HG03108 (cell line): ENCODE results near the gene UBL7.

ENCODE experiments used
- ATAC-seq: cut with Tn5 transposase; IDR thresholded peaks from one replicate; pipeline ENCODE4 v1.9.1; 2021; ENCODE audit warnings: moderate library complexity; ENCODE audit not compliant: unreplicated experiment

UBL7 gene

DNA sequence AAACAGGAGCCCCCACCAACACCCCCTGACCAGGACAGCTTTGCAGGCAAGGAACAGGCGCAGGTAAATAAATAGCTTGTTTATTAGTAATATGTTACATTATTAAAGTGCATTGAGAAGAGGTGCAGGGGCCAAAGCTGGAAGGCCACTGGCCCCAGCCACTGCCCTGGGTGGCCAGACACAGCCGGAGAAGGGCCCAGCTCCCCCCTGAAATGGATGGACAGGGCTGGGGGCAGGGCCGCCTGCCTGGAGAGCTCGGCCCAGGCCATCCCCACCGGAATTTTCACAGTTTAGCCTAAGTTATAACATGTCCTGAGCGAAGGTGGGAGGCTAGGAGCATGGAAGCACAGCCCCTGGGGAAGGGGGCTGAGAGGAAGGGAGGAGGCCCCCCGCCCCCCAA lies 51.7 kb downstream of the UBL7 start:
- no peak for ATAC-seq

GRCh38 chr15:74408815-74409214 lies 52.1 kb downstream of the UBL7 start:
- ATAC-seq: no peak

- ATAC-seq: no peak
Measured at GRCh38 chr15:74408385-74408784, 52.6 kb downstream of the UBL7 start.

- ATAC-seq: no peak
Measured at GRCh38 chr15:74406992-74407705, 53.8 kb downstream of the UBL7 start.

- ATAC-seq: no peak
Measured at GRCh38 chr15:74406517-74406916, 54.4 kb downstream of the UBL7 start.

DNA sequence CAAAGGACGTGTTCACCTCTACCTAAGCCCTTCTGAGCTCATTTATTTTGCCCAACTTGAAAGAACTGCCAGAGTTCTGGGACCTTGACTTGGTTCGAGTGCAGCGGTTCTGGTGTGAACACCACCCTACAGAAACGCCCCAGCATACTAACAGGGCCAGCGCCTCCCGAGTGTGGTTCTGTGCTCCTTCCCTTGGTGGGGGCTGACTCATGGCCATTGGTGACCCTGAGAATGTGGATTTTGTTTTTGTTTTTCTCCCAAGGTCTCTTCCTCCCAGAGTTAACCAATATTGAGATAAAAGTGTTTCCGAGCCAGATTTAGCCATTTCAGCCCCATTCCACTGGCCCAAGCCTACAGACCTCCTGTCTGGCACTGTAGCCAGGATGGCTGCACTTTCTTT lies 55.1 kb downstream of the UBL7 start:
- no peak for ATAC-seq

DNA sequence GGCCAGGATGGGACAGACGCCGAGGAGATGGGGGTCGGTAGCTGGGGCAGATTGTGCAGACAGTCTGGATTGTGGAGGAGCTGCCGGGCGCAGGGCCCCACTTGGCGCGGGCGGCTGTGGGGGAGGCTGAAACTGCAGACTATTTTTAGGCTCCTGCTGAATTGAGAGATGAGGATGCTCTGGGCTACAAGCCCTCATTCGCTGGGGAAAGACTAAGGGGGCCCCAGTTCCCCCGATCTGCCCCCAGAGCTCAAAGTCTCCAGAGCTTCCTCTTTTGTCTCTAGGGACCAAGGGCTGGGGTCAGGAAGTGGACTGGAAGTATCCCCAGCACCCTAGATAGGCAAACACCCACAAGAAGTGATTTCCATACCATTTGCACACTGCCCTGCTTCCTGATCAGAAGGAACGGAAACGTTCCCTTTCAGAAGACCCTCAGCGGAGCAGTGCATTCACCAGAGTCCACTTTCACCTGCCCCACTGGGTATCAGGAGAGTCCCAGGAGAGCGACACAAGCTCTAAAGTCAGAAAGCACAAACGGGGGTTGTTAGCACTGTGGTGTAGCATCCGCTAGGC lies 56.9 kb downstream of the UBL7 start:
- ATAC-seq: peak; percentile 29

GRCh38 chr15:74403588-74403919 lies 57.4 kb downstream of the UBL7 start:
- no peak for ATAC-seq

- ATAC-seq: peak; percentile 23
Measured at GRCh38 chr15:74402873-74403587, 57.9 kb downstream of the UBL7 start.

GRCh38 chr15:74402337-74402841 lies 58.6 kb downstream of the UBL7 start:
- ATAC-seq: no peak

DNA sequence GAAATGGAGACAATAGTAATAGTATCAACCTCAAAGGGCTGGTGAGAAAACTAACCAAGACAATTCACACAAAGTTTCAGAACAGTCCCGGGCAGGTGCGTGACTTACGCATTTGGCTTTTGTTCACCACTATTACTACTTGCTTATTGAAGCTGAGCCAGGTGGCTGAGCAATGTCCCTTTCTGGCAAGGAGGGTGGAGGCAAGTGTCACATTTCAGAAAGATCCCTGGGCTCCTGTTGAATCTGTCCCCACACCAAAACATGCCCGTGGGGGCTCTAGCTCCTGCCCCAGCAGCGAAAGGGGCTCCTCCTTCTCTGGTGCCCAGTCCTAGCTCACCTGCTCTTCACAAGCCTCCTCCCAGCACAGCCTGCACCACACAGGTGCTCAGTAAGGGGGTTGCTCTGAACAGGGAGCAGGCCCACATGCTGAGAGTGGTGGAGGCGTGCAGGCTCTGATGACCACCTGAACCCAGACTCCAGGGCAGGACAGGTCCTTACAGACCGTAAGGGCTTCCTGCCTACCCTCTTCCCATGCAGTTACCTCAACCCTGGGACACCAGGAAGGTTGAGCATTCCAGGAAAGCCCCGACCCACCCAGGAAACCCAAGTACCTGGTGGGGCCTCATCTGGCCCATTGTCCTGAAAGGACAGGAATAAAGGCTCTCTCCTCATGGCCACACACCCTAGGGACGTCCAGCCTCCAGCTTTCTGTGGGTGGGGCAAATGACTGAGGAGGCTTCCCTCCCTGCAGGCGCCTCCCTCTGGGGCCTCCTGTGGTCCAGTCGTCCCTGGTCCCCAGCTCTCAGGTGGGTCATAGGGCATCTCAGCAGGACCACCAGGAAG lies 59.8 kb downstream of the UBL7 start:
- ATAC-seq: no peak

GRCh38 chr15:74400313-74400860 lies 60.6 kb downstream of the UBL7 start:
- ATAC-seq: no peak

GRCh38 chr15:74399511-74400312 lies 61.2 kb downstream of the UBL7 start:
- no peak for ATAC-seq

DNA sequence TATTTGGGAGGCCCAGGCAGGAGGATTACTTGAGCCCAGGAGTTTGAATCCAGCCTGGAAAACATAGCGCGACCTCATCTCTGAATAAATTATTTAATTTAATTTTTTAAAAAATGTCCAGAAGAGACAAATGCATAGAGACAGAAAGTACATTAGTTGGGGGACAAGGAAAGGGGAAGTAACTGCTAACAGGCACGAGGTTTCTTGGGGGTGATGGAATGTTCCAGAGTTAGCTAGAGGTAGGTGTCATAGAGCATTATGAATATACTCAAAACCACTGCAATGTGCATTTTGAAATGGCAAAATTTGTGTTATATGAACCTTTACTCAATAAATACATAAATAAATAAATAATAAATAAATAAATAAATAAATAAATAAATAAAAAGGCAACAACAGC lies 61.9 kb downstream of the UBL7 start:
- ATAC-seq: no peak

GRCh38 chr15:74398183-74398582 lies 62.8 kb downstream of the UBL7 start:
- ATAC-seq: no peak

DNA sequence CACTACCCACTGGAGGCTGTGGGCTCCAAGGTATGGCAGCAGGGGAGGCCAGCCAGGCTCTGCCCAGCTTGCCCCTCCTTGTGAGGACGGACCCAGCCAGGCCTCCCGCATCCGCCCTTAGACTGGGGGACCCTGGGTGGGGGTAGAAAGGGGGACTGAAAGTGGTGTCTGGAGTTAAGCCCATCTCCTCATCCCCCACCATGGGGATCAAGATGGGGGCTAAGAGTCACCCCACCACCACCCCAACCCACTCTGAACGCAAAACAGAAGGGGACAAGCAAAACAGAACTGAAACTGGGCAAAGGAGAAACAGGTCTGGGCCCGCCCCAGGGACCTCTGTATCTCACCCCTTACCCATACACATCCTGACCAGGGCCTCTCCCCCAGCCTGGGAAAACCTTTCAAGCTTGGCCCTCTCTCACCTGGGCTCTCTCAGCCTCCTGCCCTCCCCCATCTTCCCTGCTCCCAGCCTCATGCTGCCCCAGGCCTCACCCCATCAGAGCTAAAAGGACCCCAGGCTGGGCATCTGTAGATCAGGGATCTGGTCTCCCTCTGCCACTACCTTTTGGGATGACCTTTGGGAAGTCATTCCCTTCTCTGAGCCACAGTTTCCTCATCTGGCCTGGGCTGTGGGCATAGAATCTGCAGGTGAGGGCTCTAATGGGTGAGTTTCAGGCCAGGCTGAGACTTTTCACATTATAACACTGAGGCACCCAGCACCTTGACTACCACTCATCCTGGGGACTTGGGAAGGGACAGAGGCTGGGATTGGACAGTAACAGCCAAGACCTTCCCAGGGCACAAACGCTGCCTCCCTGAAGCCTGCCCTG lies 63.5 kb downstream of the UBL7 start:
- ATAC-seq: peak; percentile 16

- peak; percentile 26 for ATAC-seq
Measured at GRCh38 chr15:74396445-74397238, 64.3 kb downstream of the UBL7 start.

GRCh38 chr15:74396146-74396438 lies 64.9 kb downstream of the UBL7 start:
- ATAC-seq: no peak
